Cardiac fibroblast (primary cell): ENCODE measurements around the gene APOA4.

Experiments used
- DNase-seq, 2 donors: peaks; one replicate each; pipeline versions ENCODE4 v3.0.0 to v3.0.0-alpha.2; 2010; ENCODE audit warnings: low read depth in 2 of 2
- H3K4me3 ChIP-seq, 2 donors: replicated peaks in 1 of 2; 1 replicate in 1 of 2; 2 replicates in 1 of 2; pipeline ENCODE4 v1.5.1; 2011; ENCODE audit warnings: low read depth in 2 of 2, low read length in 2 of 2, mild to moderate bottlenecking in 2 of 2, moderate library complexity in 1 of 2
- TF ChIP-seq, protein P1 (sequence below): IDR thresholded peaks from one replicate; pipeline ENCODE4 v1.5.1; 2011; ENCODE audit warnings: low read depth, mild to moderate bottlenecking, low read length, inconsistent platforms

APOA4 gene

DNA sequence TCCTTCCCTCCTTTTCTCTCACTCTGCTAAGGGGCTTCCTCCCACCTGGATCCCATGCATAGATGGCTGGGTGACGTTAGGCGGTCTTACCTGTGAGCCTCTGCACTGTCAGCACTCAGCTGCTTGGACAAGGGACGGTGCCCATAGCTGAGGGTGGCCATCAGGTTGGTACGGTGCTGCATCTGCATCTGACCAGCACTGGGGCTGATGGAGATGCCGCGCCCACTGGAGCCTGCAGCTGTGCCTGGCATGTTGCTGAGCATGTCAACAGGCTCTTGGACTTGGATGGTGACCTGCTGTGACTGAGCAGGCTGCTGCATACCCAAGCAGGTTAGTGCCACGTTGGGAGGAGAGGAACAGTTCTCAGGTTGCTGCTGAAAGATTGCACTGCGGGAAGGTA lies 36.1 kb upstream of the APOA4 start:
- TF ChIP-seq, protein P1, sequence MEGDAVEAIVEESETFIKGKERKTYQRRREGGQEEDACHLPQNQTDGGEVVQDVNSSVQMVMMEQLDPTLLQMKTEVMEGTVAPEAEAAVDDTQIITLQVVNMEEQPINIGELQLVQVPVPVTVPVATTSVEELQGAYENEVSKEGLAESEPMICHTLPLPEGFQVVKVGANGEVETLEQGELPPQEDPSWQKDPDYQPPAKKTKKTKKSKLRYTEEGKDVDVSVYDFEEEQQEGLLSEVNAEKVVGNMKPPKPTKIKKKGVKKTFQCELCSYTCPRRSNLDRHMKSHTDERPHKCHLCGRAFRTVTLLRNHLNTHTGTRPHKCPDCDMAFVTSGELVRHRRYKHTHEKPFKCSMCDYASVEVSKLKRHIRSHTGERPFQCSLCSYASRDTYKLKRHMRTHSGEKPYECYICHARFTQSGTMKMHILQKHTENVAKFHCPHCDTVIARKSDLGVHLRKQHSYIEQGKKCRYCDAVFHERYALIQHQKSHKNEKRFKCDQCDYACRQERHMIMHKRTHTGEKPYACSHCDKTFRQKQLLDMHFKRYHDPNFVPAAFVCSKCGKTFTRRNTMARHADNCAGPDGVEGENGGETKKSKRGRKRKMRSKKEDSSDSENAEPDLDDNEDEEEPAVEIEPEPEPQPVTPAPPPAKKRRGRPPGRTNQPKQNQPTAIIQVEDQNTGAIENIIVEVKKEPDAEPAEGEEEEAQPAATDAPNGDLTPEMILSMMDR, result no peak
- no peak for DNase-seq
- no peak overlapping the region for H3K4me3 ChIP-seq

DNA sequence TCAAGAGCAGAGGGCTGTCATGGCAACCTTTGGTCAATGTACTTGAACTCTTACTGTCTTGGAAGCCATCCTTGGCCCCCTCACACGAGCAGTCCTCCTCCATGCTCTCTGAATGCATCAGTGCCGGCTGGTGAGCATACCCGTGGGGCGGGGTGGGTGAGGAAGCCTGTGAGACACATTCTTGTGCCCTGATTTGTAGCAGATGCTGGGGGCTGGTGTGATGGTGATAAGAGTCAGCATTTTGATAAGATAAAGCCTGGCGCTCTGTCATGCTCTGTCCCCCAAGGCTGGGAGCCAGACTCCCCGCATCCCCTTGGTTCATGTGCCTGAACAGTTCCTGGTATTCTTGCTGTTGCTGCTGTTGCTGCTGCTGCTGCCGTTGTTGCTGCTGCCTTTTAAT lies 34.8 kb upstream of the APOA4 start:
- TF ChIP-seq, protein P1, result no peak
- H3K4me3 ChIP-seq, result no peak overlapping the region
- DNase-seq, result no peak

DNA sequence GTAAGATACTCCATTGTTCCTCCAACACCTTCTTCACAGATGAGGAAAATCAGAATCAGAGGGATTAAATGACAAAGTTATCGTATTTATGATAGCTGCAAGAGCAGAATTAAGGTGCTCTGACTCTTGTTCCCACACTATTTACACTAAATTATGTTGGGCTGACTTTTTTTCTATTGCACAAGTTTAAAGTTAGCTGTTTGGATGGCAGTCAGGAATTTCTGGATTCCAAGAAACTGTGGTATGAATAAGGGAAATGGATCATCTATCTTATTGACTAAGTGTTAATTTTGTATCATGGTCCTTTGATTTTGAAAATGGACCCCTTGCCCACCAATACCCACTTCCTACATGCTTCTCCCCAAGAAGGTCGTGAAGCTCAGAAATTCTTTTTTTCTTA lies 34.2 kb upstream of the APOA4 start:
- peak in 1 of 2 donors; percentile 49 for DNase-seq
- H3K4me3 ChIP-seq, result no peak overlapping the region
- TF ChIP-seq, protein P1, result no peak

DNA sequence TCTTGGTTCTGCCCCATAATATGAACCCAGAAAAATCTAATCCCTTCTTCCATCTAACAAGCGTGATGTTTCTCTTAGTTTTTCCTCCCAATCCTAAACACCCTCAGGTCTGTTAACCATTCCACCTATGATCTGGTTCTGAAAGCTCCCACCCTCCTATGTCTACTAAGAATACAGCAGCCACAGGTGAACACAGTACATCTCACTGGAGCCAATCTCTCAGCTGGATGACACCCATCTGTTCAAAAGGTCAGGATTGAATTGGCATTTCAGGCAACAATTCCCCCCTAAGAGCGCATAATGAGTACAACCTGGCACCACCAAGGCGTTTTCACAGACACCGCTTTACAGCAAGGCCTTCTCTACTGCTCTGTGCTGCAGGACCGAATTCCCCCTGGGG lies 33.3 kb upstream of the APOA4 start:
- TF ChIP-seq, protein P1, result no peak
- DNase-seq, result no peak
- no peak overlapping the region for H3K4me3 ChIP-seq

DNA sequence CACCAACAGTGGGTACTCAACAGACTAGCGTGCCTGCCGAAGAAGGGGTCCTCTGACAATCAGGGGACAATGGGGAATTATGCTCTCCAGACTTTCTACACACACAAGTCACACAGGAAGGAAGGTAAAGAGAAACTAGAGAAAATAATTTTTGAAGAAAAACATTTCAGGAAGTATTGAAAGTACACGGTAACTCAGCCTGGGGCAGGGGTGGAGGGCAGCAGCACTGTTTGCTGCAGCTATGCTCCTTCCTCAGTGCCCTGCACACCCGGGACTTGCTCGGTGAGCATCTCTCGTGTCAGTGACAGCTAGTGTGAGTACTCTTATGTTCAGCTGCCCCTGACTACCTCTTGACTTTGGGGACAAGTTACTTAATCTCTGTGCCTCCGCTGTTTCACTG lies 32.3 kb upstream of the APOA4 start:
- DNase-seq, result no peak
- TF ChIP-seq, protein P1, result no peak
- H3K4me3 ChIP-seq, result no peak overlapping the region

DNA sequence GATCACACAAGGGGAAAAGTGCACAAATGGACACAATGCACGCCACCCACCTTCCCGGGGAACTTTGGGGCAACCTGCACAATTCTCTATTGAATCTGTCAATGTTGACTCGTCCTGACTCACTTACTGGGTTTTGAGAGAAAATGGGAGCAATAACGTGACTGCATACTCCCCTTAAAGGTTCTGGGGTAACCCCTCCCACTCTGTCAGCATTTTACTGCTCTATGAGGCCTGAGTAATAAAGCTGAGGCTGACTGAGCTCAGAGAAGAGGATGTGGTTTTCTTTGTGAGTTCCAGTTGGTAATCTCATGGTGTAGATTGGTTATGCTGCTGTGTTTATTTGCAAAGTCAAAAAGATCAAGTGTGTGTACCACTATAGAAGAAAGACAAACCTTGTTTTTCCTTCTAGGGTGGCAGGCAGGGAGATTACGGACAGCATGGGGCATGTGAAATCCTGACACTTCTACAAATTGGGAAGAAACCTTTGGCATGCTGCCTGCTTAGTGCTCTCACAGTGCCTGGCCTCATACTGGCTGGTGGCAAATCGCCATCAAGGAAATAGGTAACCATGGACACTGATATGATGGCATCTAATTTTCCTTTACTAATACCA lies 30.5 kb upstream of the APOA4 start:
- peak; percentile 78 to 94 for DNase-seq
- TF ChIP-seq, protein P1, result no peak
- no peak overlapping the region for H3K4me3 ChIP-seq

DNA sequence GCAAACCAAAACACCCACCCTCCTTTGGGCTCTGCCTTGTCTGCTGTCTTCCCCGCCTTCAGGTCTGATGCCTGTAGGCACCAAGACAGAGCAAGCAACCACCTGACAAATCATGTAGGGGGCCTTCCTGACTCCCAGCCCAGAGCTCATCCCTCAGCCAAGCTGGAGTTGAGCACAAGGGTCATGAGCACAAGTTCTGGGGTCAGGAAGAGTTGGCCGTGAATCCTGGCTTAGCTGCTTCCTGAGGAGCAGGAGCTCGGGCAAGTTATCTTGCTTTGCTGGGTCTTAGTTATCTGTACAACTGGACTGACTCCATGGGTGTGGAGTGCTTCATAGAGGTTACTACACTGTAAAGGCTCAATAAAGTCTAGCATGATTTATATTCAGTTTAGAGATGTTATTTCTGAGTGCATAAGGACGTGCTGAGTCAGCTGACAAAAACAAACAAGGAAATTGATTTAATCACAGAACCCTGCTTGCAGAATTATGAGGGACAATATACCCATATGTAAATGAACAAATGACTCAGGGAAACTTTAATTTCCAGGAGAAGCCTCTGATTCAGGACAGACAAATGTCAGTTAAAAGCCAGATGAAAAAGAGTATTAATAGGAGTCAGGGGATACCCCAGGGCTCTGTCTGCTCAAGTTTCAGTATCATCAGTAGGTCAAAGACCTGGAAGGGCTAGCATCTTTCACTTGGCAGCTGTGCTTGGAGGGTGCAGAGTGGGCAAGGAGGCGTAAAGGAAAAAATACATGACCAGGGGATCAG lies 29.3 kb upstream of the APOA4 start:
- TF ChIP-seq, protein P1, result no peak
- H3K4me3 ChIP-seq, result no peak overlapping the region
- DNase-seq, result peak; percentile 42 to 66
